ENCODE measurements around the gene KCNMB2. TPM values are rescaled to one million over a fixed set of nuclear protein-coding genes. Genes with fewer than 3 reads are reported as not detected.

KCNMB2 gene
- polyA plus RNA-seq, 3 donors = not detected

GRCh38 chr3:178761461-178761860 is 225.2 kb downstream of the KCNMB2 start:
- Histone ChIP-seq H3K79me2 (ENCODE audit: insufficient read depth, low read length) (no peaks in the 10 kb centered on the region), H3K4me3 (replicated peaks in 1 of 3; ENCODE audit: low read depth in 2 of 3, low read length in 3 of 3) (no peak overlapping the region), H3K9ac (ENCODE audit: insufficient read depth, low read length, poor library complexity, severe bottlenecking) (no peak overlapping the region), H3K27me3 (ENCODE audit: control insufficient read depth in 2 of 2, insufficient read depth in 2 of 2, low read length in 2 of 2) (no peaks in the 10 kb centered on the region), H2AFZ (ENCODE audit: insufficient read depth, low read depth, low read length, poor library complexity, severe bottlenecking) (no peak overlapping the region), H3K4me2 (replicated peaks; ENCODE audit: extremely low read depth, low read length, poor library complexity, severe bottlenecking) (no peak overlapping the region), H3K36me3 (replicated peaks in 1 of 2; ENCODE audit: control insufficient read depth in 1 of 2, insufficient read depth in 2 of 2, low read length in 2 of 2) (no peaks in the 10 kb centered on the region), H3K9me3 (replicated peaks in 1 of 2; ENCODE audit: control insufficient read depth in 1 of 2, insufficient read depth in 1 of 2, low read length in 2 of 2) (no peaks in the 10 kb centered on the region), H3K27ac (ENCODE audit: low read depth in 1 of 2, low read length in 2 of 2) (no peak overlapping the region), H3K4me1 (ENCODE audit: control insufficient read depth in 1 of 2, insufficient read depth in 2 of 2, low read length in 2 of 2) (no peaks in the 10 kb centered on the region), H4K20me1 (ENCODE audit: insufficient read depth, low read length) (no peaks in the 10 kb centered on the region)
- no CpG with 5 or more reads among the region's 3 CpGs for WGBS (ENCODE audit: insufficient coverage)
- DNase-seq = no peak
- Mint-ChIP-seq H3K9me3 (peaks cover 0 to 5% (median 1%) of the 10 kb centered on the region in 7 donors), H3K36me3 (no peaks in the 10 kb centered on the region), H3K4me1 (no peaks in the 10 kb centered on the region), H3K27me3 (ENCODE audit: low read depth in 3 of 3) (peaks cover 0 to 4% (median 0%) of the 10 kb centered on the region in 3 donors), H3K27ac (no peak overlapping the region), H3K4me3 (no peak overlapping the region)
- intact Hi-C loops (cut with micrococcal nuclease) = no loop called here
- TF ChIP-seq, protein P1, sequence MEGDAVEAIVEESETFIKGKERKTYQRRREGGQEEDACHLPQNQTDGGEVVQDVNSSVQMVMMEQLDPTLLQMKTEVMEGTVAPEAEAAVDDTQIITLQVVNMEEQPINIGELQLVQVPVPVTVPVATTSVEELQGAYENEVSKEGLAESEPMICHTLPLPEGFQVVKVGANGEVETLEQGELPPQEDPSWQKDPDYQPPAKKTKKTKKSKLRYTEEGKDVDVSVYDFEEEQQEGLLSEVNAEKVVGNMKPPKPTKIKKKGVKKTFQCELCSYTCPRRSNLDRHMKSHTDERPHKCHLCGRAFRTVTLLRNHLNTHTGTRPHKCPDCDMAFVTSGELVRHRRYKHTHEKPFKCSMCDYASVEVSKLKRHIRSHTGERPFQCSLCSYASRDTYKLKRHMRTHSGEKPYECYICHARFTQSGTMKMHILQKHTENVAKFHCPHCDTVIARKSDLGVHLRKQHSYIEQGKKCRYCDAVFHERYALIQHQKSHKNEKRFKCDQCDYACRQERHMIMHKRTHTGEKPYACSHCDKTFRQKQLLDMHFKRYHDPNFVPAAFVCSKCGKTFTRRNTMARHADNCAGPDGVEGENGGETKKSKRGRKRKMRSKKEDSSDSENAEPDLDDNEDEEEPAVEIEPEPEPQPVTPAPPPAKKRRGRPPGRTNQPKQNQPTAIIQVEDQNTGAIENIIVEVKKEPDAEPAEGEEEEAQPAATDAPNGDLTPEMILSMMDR (IDR thresholded peaks at IDR 0.05) = no peak

DNA sequence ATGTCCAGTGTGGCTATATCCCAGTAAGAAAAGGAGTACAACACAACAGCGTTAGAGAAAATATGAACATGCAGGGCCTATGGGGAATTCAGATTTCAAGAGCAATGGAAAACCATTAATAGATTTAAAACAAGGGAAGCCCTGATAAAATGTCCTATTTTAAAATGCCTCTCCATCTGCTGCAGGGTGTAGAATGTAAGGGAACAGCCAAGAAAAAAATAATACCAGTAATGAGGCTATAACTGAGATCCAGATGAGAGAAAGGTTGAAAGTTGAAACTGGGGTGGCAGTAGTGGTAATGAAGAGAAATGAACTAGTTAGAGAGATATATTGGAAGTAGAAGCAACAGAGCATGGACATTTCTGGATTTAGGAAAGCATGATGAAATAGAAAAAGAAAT is 226.1 kb downstream of the KCNMB2 start:
- TF ChIP-seq, protein P1 (IDR thresholded peaks at IDR 0.05) = no peak
- Histone ChIP-seq H2AFZ (ENCODE audit: insufficient read depth, low read depth, low read length, poor library complexity, severe bottlenecking) (no peak overlapping the region), H3K79me2 (ENCODE audit: insufficient read depth, low read length) (no peaks in the 10 kb centered on the region), H3K27me3 (ENCODE audit: control insufficient read depth in 2 of 2, insufficient read depth in 2 of 2, low read length in 2 of 2) (no peaks in the 10 kb centered on the region), H4K20me1 (ENCODE audit: insufficient read depth, low read length) (no peaks in the 10 kb centered on the region), H3K27ac (ENCODE audit: low read depth in 1 of 2, low read length in 2 of 2) (no peak overlapping the region), H3K4me1 (ENCODE audit: control insufficient read depth in 1 of 2, insufficient read depth in 2 of 2, low read length in 2 of 2) (no peaks in the 10 kb centered on the region), H3K9ac (ENCODE audit: insufficient read depth, low read length, poor library complexity, severe bottlenecking) (no peak overlapping the region), H3K4me3 (replicated peaks in 1 of 3; ENCODE audit: low read depth in 2 of 3, low read length in 3 of 3) (no peak overlapping the region), H3K9me3 (replicated peaks in 1 of 2; ENCODE audit: control insufficient read depth in 1 of 2, insufficient read depth in 1 of 2, low read length in 2 of 2) (no peaks in the 10 kb centered on the region), H3K36me3 (replicated peaks in 1 of 2; ENCODE audit: control insufficient read depth in 1 of 2, insufficient read depth in 2 of 2, low read length in 2 of 2) (no peaks in the 10 kb centered on the region), H3K4me2 (replicated peaks; ENCODE audit: extremely low read depth, low read length, poor library complexity, severe bottlenecking) (no peak overlapping the region)
- intact Hi-C loops (cut with micrococcal nuclease) = no loop called here
- no CpG with 5 or more reads among the region's 1 CpG for WGBS (ENCODE audit: insufficient coverage)
- Mint-ChIP-seq H3K4me1 (no peaks in the 10 kb centered on the region), H3K27me3 (ENCODE audit: low read depth in 3 of 3) (peaks cover 0 to 4% (median 0%) of the 10 kb centered on the region in 3 donors), H3K9me3 (peaks cover 0 to 5% (median 0%) of the 10 kb centered on the region in 7 donors), H3K36me3 (no peaks in the 10 kb centered on the region), H3K4me3 (no peak overlapping the region), H3K27ac (no peak overlapping the region)
- DNase-seq = no peak
